HG03097 (cell line): ENCODE results near the gene TBX15.
"Not testable (repeated sequence)": the region's sequence is repeated elsewhere in the genome, so short reads cannot be mapped to it uniquely, and the experiment has no call there.

ENCODE experiments used
- ATAC-seq: cut with Tn5 transposase; IDR thresholded peaks from one replicate; pipeline ENCODE4 v1.9.1; 2021; ENCODE audit not compliant: unreplicated experiment, low FRiP score

Gene TBX15

GRCh38 chr1:118928739-118929554 lies 59.2 kb downstream of the TBX15 start:
- ATAC-seq: no peak

- no peak for ATAC-seq
Measured at GRCh38 chr1:118927427-118928187, 60.5 kb downstream of the TBX15 start.

- ATAC-seq: no peak
Measured at GRCh38 chr1:118926261-118926660, 61.9 kb downstream of the TBX15 start.

GRCh38 chr1:118925651-118926050 lies 62.5 kb downstream of the TBX15 start:
- ATAC-seq: no peak

- ATAC-seq: no peak
Measured at GRCh38 chr1:118923319-118923718, 64.8 kb downstream of the TBX15 start.

- no peak for ATAC-seq
Measured at GRCh38 chr1:118921994-118922393, 66.1 kb downstream of the TBX15 start.

- no peak for ATAC-seq
Measured at GRCh38 chr1:118920124-118920717, 67.9 kb downstream of the TBX15 start.

- ATAC-seq: peak; percentile 5
Measured at GRCh38 chr1:118918940-118919259, 69.2 kb downstream of the TBX15 start.

- ATAC-seq: peak; percentile 92
Measured at GRCh38 chr1:118918230-118918939, 69.8 kb downstream of the TBX15 start.

GRCh38 chr1:118916346-118916745 lies 71.8 kb downstream of the TBX15 start:
- ATAC-seq: not testable (repeated sequence)

- ATAC-seq: peak; percentile 59
Measured at GRCh38 chr1:118914379-118915161, 73.6 kb downstream of the TBX15 start.

GRCh38 chr1:118913818-118914217 lies 74.3 kb downstream of the TBX15 start:
- ATAC-seq: no peak

- ATAC-seq: no peak
Measured at GRCh38 chr1:118912574-118912973, 75.6 kb downstream of the TBX15 start.

- ATAC-seq: no peak
Measured at GRCh38 chr1:118911571-118911970, 76.6 kb downstream of the TBX15 start.

GRCh38 chr1:118907466-118907865 lies 80.7 kb downstream of the TBX15 start:
- no peak for ATAC-seq

GRCh38 chr1:118905671-118906070 lies 82.5 kb downstream of the TBX15 start:
- no peak for ATAC-seq

- no peak for ATAC-seq
Measured at GRCh38 chr1:118905196-118905595, 82.9 kb downstream of the TBX15 start.

GRCh38 chr1:118902711-118903191 lies 85.4 kb downstream of the TBX15 start:
- no peak for ATAC-seq

- ATAC-seq: no peak
Measured at GRCh38 chr1:118902299-118902698, 85.8 kb downstream of the TBX15 start.
